ENCODE measurements around the gene CALCOCO1. TPM values are rescaled to one million over a fixed set of nuclear protein-coding genes. Genes with fewer than 3 reads are reported as not detected.
"Not testable (repeated sequence)": the region's sequence is repeated elsewhere in the genome, so short reads cannot be mapped to it uniquely, and the experiment has no call there.

Gene CALCOCO1
- 10 to 100 TPM; 49.7 to 72.7 TPM for polyA plus RNA-seq

- H3K36me3 ChIP-seq (ENCODE audit: control insufficient read depth in 2 of 2, insufficient read depth in 2 of 2, low read length in 1 of 2) = peaks cover 5 to 10% of the 10 kb centered on the region in 2 donors
- H3K9me3 ChIP-seq (ENCODE audit: control insufficient read depth in 2 of 2, insufficient read depth in 1 of 2, low read depth in 1 of 2, low read length in 1 of 2) = no peaks in the 10 kb centered on the region
- peaks cover 4 to 14% of the 10 kb centered on the region in 2 donors for H3K4me1 ChIP-seq (ENCODE audit: control insufficient read depth in 2 of 2, insufficient read depth in 2 of 2, low read length in 1 of 2)
- peak within 1 kb of the TSS; percentile 72 to 91 for H3K27ac ChIP-seq (ENCODE audit: low read depth in 2 of 2, low read length in 1 of 2)
- no peaks in the 10 kb centered on the region for H3K27me3 ChIP-seq (ENCODE audit: control insufficient read depth in 1 of 2, insufficient read depth in 2 of 2, low read length in 2 of 2)
- peak within 1 kb of the TSS; percentile 74 to 82 for H3K4me3 ChIP-seq (ENCODE audit: low read depth in 1 of 2, low read length in 2 of 2)
- 0 to 1% methylated on average over 38 of the region's 38 CpGs for WGBS, 2 donors
These were observed at the start of gene CALCOCO1 for GRCh38 chr12:53727310-53728041. CALCOCO1 (minus strand) TSS chr12:53727452; CDS start chr12:53725242, 2,210 bp downstream.

GRCh38 chr12:53776872-53777271 is 49.6 kb upstream of the CALCOCO1 start:
- peaks cover 3 to 4% of the 10 kb centered on the region in 2 donors for H3K27me3 ChIP-seq (ENCODE audit: control insufficient read depth in 1 of 2, insufficient read depth in 2 of 2, low read length in 2 of 2)
- H3K36me3 ChIP-seq (ENCODE audit: control insufficient read depth in 2 of 2, insufficient read depth in 2 of 2, low read length in 1 of 2) = no peaks in the 10 kb centered on the region
- H3K27ac ChIP-seq (ENCODE audit: low read depth in 2 of 2, low read length in 1 of 2) = no peak overlapping the region
- WGBS, 2 donors = 71 to 77% methylated on average over 1 of the region's 1 CpG
- H3K4me3 ChIP-seq (ENCODE audit: low read depth in 1 of 2, low read length in 2 of 2) = no peak overlapping the region
- no peaks in the 10 kb centered on the region for H3K4me1 ChIP-seq (ENCODE audit: control insufficient read depth in 2 of 2, insufficient read depth in 2 of 2, low read length in 1 of 2)
- no peaks in the 10 kb centered on the region for H3K9me3 ChIP-seq (ENCODE audit: control insufficient read depth in 2 of 2, insufficient read depth in 1 of 2, low read depth in 1 of 2, low read length in 1 of 2)

- WGBS, 2 donors = 40 to 48% methylated on average over 6 of the region's 6 CpGs
- H3K4me3 ChIP-seq (ENCODE audit: low read depth in 1 of 2, low read length in 2 of 2) = no peak overlapping the region
- H3K27me3 ChIP-seq (ENCODE audit: control insufficient read depth in 1 of 2, insufficient read depth in 2 of 2, low read length in 2 of 2) = peaks cover 2 to 4% of the 10 kb centered on the region in 2 donors
- no peaks in the 10 kb centered on the region for H3K4me1 ChIP-seq (ENCODE audit: control insufficient read depth in 2 of 2, insufficient read depth in 2 of 2, low read length in 1 of 2)
- H3K36me3 ChIP-seq (ENCODE audit: control insufficient read depth in 2 of 2, insufficient read depth in 2 of 2, low read length in 1 of 2) = no peaks in the 10 kb centered on the region
- H3K27ac ChIP-seq (ENCODE audit: low read depth in 2 of 2, low read length in 1 of 2) = no peak overlapping the region
- no peaks in the 10 kb centered on the region for H3K9me3 ChIP-seq (ENCODE audit: control insufficient read depth in 2 of 2, insufficient read depth in 1 of 2, low read depth in 1 of 2, low read length in 1 of 2)
These were observed 48.4 kb upstream of the CALCOCO1 start for GRCh38 chr12:53775478-53776145.

GRCh38 chr12:53770281-53770680 is 43.0 kb upstream of the CALCOCO1 start:
- no peaks in the 10 kb centered on the region for H3K36me3 ChIP-seq (ENCODE audit: control insufficient read depth in 2 of 2, insufficient read depth in 2 of 2, low read length in 1 of 2)
- no peaks in the 10 kb centered on the region for H3K4me1 ChIP-seq (ENCODE audit: control insufficient read depth in 2 of 2, insufficient read depth in 2 of 2, low read length in 1 of 2)
- H3K27ac ChIP-seq (ENCODE audit: low read depth in 2 of 2, low read length in 1 of 2) = no peak overlapping the region
- no peak overlapping the region for H3K4me3 ChIP-seq (ENCODE audit: low read depth in 1 of 2, low read length in 2 of 2)
- peaks cover 0 to 4% of the 10 kb centered on the region in 2 donors for H3K27me3 ChIP-seq (ENCODE audit: control insufficient read depth in 1 of 2, insufficient read depth in 2 of 2, low read length in 2 of 2)
- H3K9me3 ChIP-seq (ENCODE audit: control insufficient read depth in 2 of 2, insufficient read depth in 1 of 2, low read depth in 1 of 2, low read length in 1 of 2) = no peaks in the 10 kb centered on the region

- Histone ChIP-seq H3K27ac (ENCODE audit: low read depth in 2 of 2, low read length in 1 of 2) (no peak overlapping the region), H3K9me3 (ENCODE audit: control insufficient read depth in 2 of 2, insufficient read depth in 1 of 2, low read depth in 1 of 2, low read length in 1 of 2) (no peaks in the 10 kb centered on the region), H3K27me3 (ENCODE audit: control insufficient read depth in 1 of 2, insufficient read depth in 2 of 2, low read length in 2 of 2) (no peaks in the 10 kb centered on the region), H3K36me3 (ENCODE audit: control insufficient read depth in 2 of 2, insufficient read depth in 2 of 2, low read length in 1 of 2) (no peaks in the 10 kb centered on the region), H3K4me1 (ENCODE audit: control insufficient read depth in 2 of 2, insufficient read depth in 2 of 2, low read length in 1 of 2) (no peaks in the 10 kb centered on the region), H3K4me3 (ENCODE audit: low read depth in 1 of 2, low read length in 2 of 2) (no peak overlapping the region)
- 76 to 82% methylated on average over 5 of the region's 5 CpGs for WGBS, 2 donors
These were observed 41.7 kb upstream of the CALCOCO1 start for GRCh38 chr12:53768976-53769375.

GRCh38 chr12:53766881-53767280 is 39.6 kb upstream of the CALCOCO1 start:
- Histone ChIP-seq H3K36me3 (ENCODE audit: control insufficient read depth in 2 of 2, insufficient read depth in 2 of 2, low read length in 1 of 2) (no peaks in the 10 kb centered on the region), H3K27ac (ENCODE audit: low read depth in 2 of 2, low read length in 1 of 2) (no peak overlapping the region), H3K4me1 (ENCODE audit: control insufficient read depth in 2 of 2, insufficient read depth in 2 of 2, low read length in 1 of 2) (no peaks in the 10 kb centered on the region), H3K4me3 (ENCODE audit: low read depth in 1 of 2, low read length in 2 of 2) (no peak overlapping the region), H3K27me3 (ENCODE audit: control insufficient read depth in 1 of 2, insufficient read depth in 2 of 2, low read length in 2 of 2) (no peaks in the 10 kb centered on the region), H3K9me3 (ENCODE audit: control insufficient read depth in 2 of 2, insufficient read depth in 1 of 2, low read depth in 1 of 2, low read length in 1 of 2) (no peaks in the 10 kb centered on the region)
- WGBS, 2 donors = 62 to 70% methylated on average over 3 of the region's 3 CpGs

GRCh38 chr12:53765891-53766290 is 38.6 kb upstream of the CALCOCO1 start:
- H3K4me1 ChIP-seq (ENCODE audit: control insufficient read depth in 2 of 2, insufficient read depth in 2 of 2, low read length in 1 of 2) = no peaks in the 10 kb centered on the region
- no peak overlapping the region for H3K4me3 ChIP-seq (ENCODE audit: low read depth in 1 of 2, low read length in 2 of 2)
- 62 to 63% methylated on average over 2 of the region's 2 CpGs for WGBS, 2 donors
- H3K9me3 ChIP-seq (ENCODE audit: control insufficient read depth in 2 of 2, insufficient read depth in 1 of 2, low read depth in 1 of 2, low read length in 1 of 2) = no peaks in the 10 kb centered on the region
- H3K27me3 ChIP-seq (ENCODE audit: control insufficient read depth in 1 of 2, insufficient read depth in 2 of 2, low read length in 2 of 2) = no peaks in the 10 kb centered on the region
- no peak overlapping the region for H3K27ac ChIP-seq (ENCODE audit: low read depth in 2 of 2, low read length in 1 of 2)
- no peaks in the 10 kb centered on the region for H3K36me3 ChIP-seq (ENCODE audit: control insufficient read depth in 2 of 2, insufficient read depth in 2 of 2, low read length in 1 of 2)

- 70 to 80% methylated on average over 4 of the region's 4 CpGs for WGBS, 2 donors
- Histone ChIP-seq H3K27ac (ENCODE audit: low read depth in 2 of 2, low read length in 1 of 2) (no peak overlapping the region), H3K4me3 (ENCODE audit: low read depth in 1 of 2, low read length in 2 of 2) (no peak overlapping the region), H3K36me3 (ENCODE audit: control insufficient read depth in 2 of 2, insufficient read depth in 2 of 2, low read length in 1 of 2) (no peaks in the 10 kb centered on the region), H3K27me3 (ENCODE audit: control insufficient read depth in 1 of 2, insufficient read depth in 2 of 2, low read length in 2 of 2) (no peaks in the 10 kb centered on the region), H3K4me1 (ENCODE audit: control insufficient read depth in 2 of 2, insufficient read depth in 2 of 2, low read length in 1 of 2) (no peaks in the 10 kb centered on the region), H3K9me3 (ENCODE audit: control insufficient read depth in 2 of 2, insufficient read depth in 1 of 2, low read depth in 1 of 2, low read length in 1 of 2) (no peaks in the 10 kb centered on the region)
These were observed 37.4 kb upstream of the CALCOCO1 start for GRCh38 chr12:53764615-53765014.

GRCh38 chr12:53762793-53763192 is 35.5 kb upstream of the CALCOCO1 start:
- WGBS, 2 donors = 90 to 93% methylated on average over 3 of the region's 3 CpGs
- not testable (repeated sequence) for H3K4me1 ChIP-seq (ENCODE audit: control insufficient read depth in 2 of 2, insufficient read depth in 2 of 2, low read length in 1 of 2); H3K36me3 ChIP-seq (ENCODE audit: control insufficient read depth in 2 of 2, insufficient read depth in 2 of 2, low read length in 1 of 2); H3K27me3 ChIP-seq (ENCODE audit: control insufficient read depth in 1 of 2, insufficient read depth in 2 of 2, low read length in 2 of 2); H3K27ac ChIP-seq (ENCODE audit: low read depth in 2 of 2, low read length in 1 of 2); H3K4me3 ChIP-seq (ENCODE audit: low read depth in 1 of 2, low read length in 2 of 2); H3K9me3 ChIP-seq (ENCODE audit: control insufficient read depth in 2 of 2, insufficient read depth in 1 of 2, low read depth in 1 of 2, low read length in 1 of 2)

GRCh38 chr12:53761306-53761705 is 34.1 kb upstream of the CALCOCO1 start:
- H3K4me1 ChIP-seq (ENCODE audit: control insufficient read depth in 2 of 2, insufficient read depth in 2 of 2, low read length in 1 of 2) = peaks cover 0 to 3% of the 10 kb centered on the region in 2 donors
- no peaks in the 10 kb centered on the region for H3K27me3 ChIP-seq (ENCODE audit: control insufficient read depth in 1 of 2, insufficient read depth in 2 of 2, low read length in 2 of 2)
- no peaks in the 10 kb centered on the region for H3K36me3 ChIP-seq (ENCODE audit: control insufficient read depth in 2 of 2, insufficient read depth in 2 of 2, low read length in 1 of 2)
- H3K9me3 ChIP-seq (ENCODE audit: control insufficient read depth in 2 of 2, insufficient read depth in 1 of 2, low read depth in 1 of 2, low read length in 1 of 2) = no peaks in the 10 kb centered on the region
- H3K4me3 ChIP-seq (ENCODE audit: low read depth in 1 of 2, low read length in 2 of 2) = no peak overlapping the region
- no peak overlapping the region for H3K27ac ChIP-seq (ENCODE audit: low read depth in 2 of 2, low read length in 1 of 2)

Data from esophagus (tissue), 2 donors.